ENCODE measurements around the gene KRT37. TPM values are rescaled to one million over a fixed set of nuclear protein-coding genes. Genes with fewer than 3 reads are reported as not detected.

KRT37 gene
- total RNA-seq, 1 donor from 2014 or later, result not detected

GRCh38 chr17:41417127-41417526 is 7.3 kb downstream of the KRT37 start:
- TF ChIP-seq CTCF (IDR thresholded peaks at IDR 0.05; ENCODE audit: insufficient read depth, low read length, poor library complexity, severe bottlenecking), result no peak
- H3K36me3 ChIP-seq (ENCODE audit: control insufficient read depth, insufficient read depth, low read length), result no peaks in the 10 kb centered on the region
- no peak for DNase-seq (ENCODE audit: low read depth)
- no peaks in the 10 kb centered on the region for H3K27me3 ChIP-seq (ENCODE audit: control insufficient read depth, insufficient read depth, low read length)
- no peak overlapping the region for H3K4me3 ChIP-seq (ENCODE audit: low read depth, low read length)

GRCh38 chr17:41416479-41416878 is 7.9 kb downstream of the KRT37 start:
- Histone ChIP-seq H3K4me3 (ENCODE audit: low read depth, low read length) (no peak overlapping the region), H3K36me3 (ENCODE audit: control insufficient read depth, insufficient read depth, low read length) (no peaks in the 10 kb centered on the region), H3K27me3 (ENCODE audit: control insufficient read depth, insufficient read depth, low read length) (no peaks in the 10 kb centered on the region)
- no peak for DNase-seq (ENCODE audit: low read depth)
- no peak for TF ChIP-seq CTCF (IDR thresholded peaks at IDR 0.05; ENCODE audit: insufficient read depth, low read length, poor library complexity, severe bottlenecking)

- H3K36me3 ChIP-seq (ENCODE audit: control insufficient read depth, insufficient read depth, low read length), result no peaks in the 10 kb centered on the region
- DNase-seq (ENCODE audit: low read depth), result peak; percentile 48
- H3K27me3 ChIP-seq (ENCODE audit: control insufficient read depth, insufficient read depth, low read length), result no peaks in the 10 kb centered on the region
- no peak for TF ChIP-seq CTCF (IDR thresholded peaks at IDR 0.05; ENCODE audit: insufficient read depth, low read length, poor library complexity, severe bottlenecking)
- H3K4me3 ChIP-seq (ENCODE audit: low read depth, low read length), result no peak overlapping the region
Measured at GRCh38 chr17:41415833-41416335, 8.5 kb downstream of the KRT37 start.

GRCh38 chr17:41415411-41415810 is 9.0 kb downstream of the KRT37 start:
- TF ChIP-seq CTCF (IDR thresholded peaks at IDR 0.05; ENCODE audit: insufficient read depth, low read length, poor library complexity, severe bottlenecking), result no peak
- H3K4me3 ChIP-seq (ENCODE audit: low read depth, low read length), result no peak overlapping the region
- no peak for DNase-seq (ENCODE audit: low read depth)

GRCh38 chr17:41413982-41414381 is 10.4 kb downstream of the KRT37 start:
- TF ChIP-seq CTCF (IDR thresholded peaks at IDR 0.05; ENCODE audit: insufficient read depth, low read length, poor library complexity, severe bottlenecking), result no peak
- H3K27me3 ChIP-seq (ENCODE audit: control insufficient read depth, insufficient read depth, low read length), result no peaks in the 10 kb centered on the region
- no peaks in the 10 kb centered on the region for H3K36me3 ChIP-seq (ENCODE audit: control insufficient read depth, insufficient read depth, low read length)
- H3K4me3 ChIP-seq (ENCODE audit: low read depth, low read length), result no peak overlapping the region
- no peak for DNase-seq (ENCODE audit: low read depth)

More at GRCh38 chr17:41415411-41415810, 9.0 kb downstream of the KRT37 start:
- no peaks in the 10 kb centered on the region for H3K27me3 ChIP-seq (ENCODE audit: control insufficient read depth, insufficient read depth, low read length)
- no peaks in the 10 kb centered on the region for H3K36me3 ChIP-seq (ENCODE audit: control insufficient read depth, insufficient read depth, low read length)

- TF ChIP-seq CTCF (IDR thresholded peaks at IDR 0.05; ENCODE audit: insufficient read depth, low read length, poor library complexity, severe bottlenecking), result no peak
Measured at GRCh38 chr17:41413353-41413957, 10.9 kb downstream of the KRT37 start.

More at GRCh38 chr17:41413353-41413957, 10.9 kb downstream of the KRT37 start:
- DNase-seq (ENCODE audit: low read depth), result no peak
- Histone ChIP-seq H3K4me3 (ENCODE audit: low read depth, low read length) (no peak overlapping the region), H3K27me3 (ENCODE audit: control insufficient read depth, insufficient read depth, low read length) (no peaks in the 10 kb centered on the region), H3K36me3 (ENCODE audit: control insufficient read depth, insufficient read depth, low read length) (no peaks in the 10 kb centered on the region)
